IMR-90 (cell line): ENCODE measurements around the gene USP33. TPM values are rescaled to one million over a fixed set of nuclear protein-coding genes. Genes with fewer than 3 reads are reported as not detected.
"Not testable (repeated sequence)": the region's sequence is repeated elsewhere in the genome, so short reads cannot be mapped to it uniquely, and the experiment has no call there.

Experiments used
- ATAC-seq: fragments of 200-7000 bp; cut with Tn5 transposase; 2 replicates; pipeline ENCODE4 v1.9.1; 2020; ENCODE audit warnings: low read depth, mild to moderate bottlenecking, moderate library complexity
- BruUV-seq: library from RNA; stranded (reverse); fragments of 400-500 nt; replicated peaks from 2 replicates; lab custom pipeline; 2021; lab: Mats Ljungman, UMichigan
- CTCF ChIA-PET: fragments of 300-600 bp; formaldehyde crosslinking; extraction: SDS; loops from one replicate; lab custom pipeline; 2021; ENCODE audit warnings: antibody characterized with exemption; lab: Yijun Ruan, JAX
- POLR2A ChIA-PET: fragments of 300-600 bp; sonication (Branson Sonifier 250); formaldehyde crosslinking; loops from one replicate; lab custom pipeline; 2022; ENCODE audit warnings: antibody characterized with exemption; ENCODE audit not compliant: unreplicated experiment; lab: Charles Lee
- DNase-seq: peaks from one replicate; pipeline ENCODE4 v3.0.0; 2013
- H2AFZ ChIP-seq: replicated peaks from 2 replicates; pipeline ENCODE3; 2013; ENCODE audit warnings: low read length, mild to moderate bottlenecking; ENCODE audit not compliant: poor library complexity
- H2AK5ac ChIP-seq: 2 replicates; pipeline ENCODE4 v1.6.1; 2013; ENCODE audit warnings: low read depth, low read length, inconsistent platforms
- H2AK9ac ChIP-seq: replicated peaks from 2 replicates; pipeline ENCODE3; 2013; ENCODE audit warnings: mild to moderate bottlenecking, low read depth, low read length, moderate library complexity; ENCODE audit not compliant: poor library complexity
- H2BK120ac ChIP-seq: 2 replicates; pipeline ENCODE4 v1.6.1; 2013; ENCODE audit warnings: low read depth, low read length, inconsistent platforms
- H2BK15ac ChIP-seq: 3 replicates; pipeline ENCODE4 v1.6.1; 2013; ENCODE audit warnings: low read depth, low read length, inconsistent platforms
- H2BK20ac ChIP-seq: 2 replicates; pipeline ENCODE4 v1.6.1; 2013; ENCODE audit warnings: low read depth, mild to moderate bottlenecking, inconsistent platforms, low read length, moderate library complexity
- H2BK5ac ChIP-seq: 2 replicates; pipeline ENCODE4 v1.6.1; 2013; ENCODE audit warnings: mild to moderate bottlenecking, low read depth, low read length, inconsistent platforms; ENCODE audit not compliant: poor library complexity, severe bottlenecking
- H3K14ac ChIP-seq: replicated peaks from 2 replicates; pipeline ENCODE4 v1.6.1; 2013; ENCODE audit warnings: low read depth, low read length, inconsistent platforms
- H3K18ac ChIP-seq: 2 replicates; pipeline ENCODE4 v1.6.1; 2013; ENCODE audit warnings: low read depth, low read length, control low read depth
- H3K23ac ChIP-seq: 2 replicates; pipeline ENCODE4 v1.6.1; 2013; ENCODE audit warnings: low read depth, low read length, inconsistent platforms
- H3K27ac ChIP-seq: 2 replicates; pipeline ENCODE4 v1.5.1; 2013; ENCODE audit warnings: mild to moderate bottlenecking, control low read depth, low read length; ENCODE audit not compliant: insufficient read depth
- H3K27me3 ChIP-seq: 2 replicates; pipeline ENCODE4 v1.6.1; 2013; ENCODE audit warnings: low read length; ENCODE audit not compliant: control insufficient read depth, insufficient read depth
- H3K36me3 ChIP-seq: 2 replicates; pipeline ENCODE4 v1.6.1; 2013; ENCODE audit warnings: low read length, mixed read lengths; ENCODE audit not compliant: control insufficient read depth, insufficient read depth
- H3K4ac ChIP-seq: 2 replicates; pipeline ENCODE4 v1.6.1; 2013; ENCODE audit warnings: low read depth, low read length, inconsistent platforms
- H3K4me1 ChIP-seq: 2 replicates; pipeline ENCODE4 v1.6.1; 2013; ENCODE audit warnings: low read length, mixed read lengths; ENCODE audit not compliant: control insufficient read depth, insufficient read depth
- H3K4me2 ChIP-seq: 2 replicates; pipeline ENCODE4 v1.6.1; 2013; ENCODE audit warnings: low read depth, mild to moderate bottlenecking, control low read depth, low read length, moderate library complexity
- H3K4me3 ChIP-seq: 2 replicates; pipeline ENCODE4 v1.5.1; 2013; ENCODE audit warnings: low read depth, mild to moderate bottlenecking, control low read depth, low read length, moderate library complexity; ENCODE audit not compliant: insufficient read depth
- H3K56ac ChIP-seq: 2 replicates; pipeline ENCODE4 v1.6.1; 2013; ENCODE audit warnings: low read length, inconsistent platforms; ENCODE audit not compliant: insufficient read depth; ENCODE audit errors: extremely low read depth
- H3K79me1 ChIP-seq, 2 experiments: 2 replicates each; pipeline ENCODE4 v1.6.1; 2013; ENCODE audit warnings: low read length in 2 of 2, inconsistent platforms in 1 of 2, low read depth in 1 of 2
- H3K9ac ChIP-seq: 2 replicates; pipeline ENCODE4 v1.6.1; 2013; ENCODE audit warnings: low read depth, low read length, control low read depth
- H3K9me1 ChIP-seq: 2 replicates; pipeline ENCODE4 v1.6.1; 2013; ENCODE audit warnings: low read length, inconsistent platforms; ENCODE audit not compliant: insufficient read depth
- H3K9me3 ChIP-seq: 2 replicates; pipeline ENCODE4 v1.6.1; 2013; ENCODE audit warnings: low read length; ENCODE audit not compliant: control insufficient read depth, insufficient read depth
- H4K20me1 ChIP-seq: 2 replicates; pipeline ENCODE4 v1.6.1; 2013; ENCODE audit warnings: low read length, inconsistent platforms; ENCODE audit not compliant: insufficient read depth
- H4K5ac ChIP-seq: 2 replicates; pipeline ENCODE4 v1.6.1; 2013; ENCODE audit warnings: mild to moderate bottlenecking, low read depth, low read length, control low read depth
- H4K8ac ChIP-seq, 2 experiments: 2 replicates each; pipeline ENCODE4 v1.6.1; 2013; ENCODE audit warnings: low read depth in 2 of 2, low read length in 2 of 2, control low read depth in 1 of 2, inconsistent platforms in 1 of 2
- H4K91ac ChIP-seq: 2 replicates; pipeline ENCODE4 v1.6.1; 2013; ENCODE audit warnings: low read depth, low read length, inconsistent platforms; ENCODE audit not compliant: insufficient read depth
- WGBS, 2 experiments: methylation state at CpG; one replicate each; pipeline versions ENCODE4 v1.1.5 to v1.1.7; 2013; ENCODE audit warnings: missing lambda C conversion rate in 2 of 2; ENCODE audit not compliant: insufficient read length in 1 of 2; ENCODE audit errors: extremely low coverage in 2 of 2; 5-methylcytosine and 5-hydroxymethylcytosine counted together
- dilution Hi-C: fragments of 300-500 bp; cut with HindIII; formaldehyde crosslinking; loops from one replicate; pipeline ENCODE4 v1.14.3; 2018; ENCODE audit warnings: low sequenced_read_pairs; ENCODE audit not compliant: unreplicated experiment
- in situ Hi-C: fragments of 300-500 bp; cut with MboI; formaldehyde crosslinking; loops from 3 replicates; pipeline ENCODE4 v1.14.3; 2019; ENCODE audit warnings: low sequenced_read_pairs, inconsistent platforms, mixed read lengths
- intact Hi-C: fragments of 100-400 bp; cut with micrococcal nuclease; formaldehyde crosslinking; loops from 2 replicates; pipeline ENCODE4 v1.10.0; 2022
- polyA plus RNA-seq, 3 experiments: library from polyadenylated mRNA; depleted of rRNA; stranded (reverse); fragments of >200 nt; gene quantifications; 2 replicates each; pipeline ENCODE4 v1.2.3, GENCODE V29; 2012; ENCODE audit warnings: low replicate concordance in 1 of 3
- total RNA-seq: library from RNA; depleted of rRNA; stranded (reverse); fragments of >200 nt; gene quantifications from 2 replicates; pipeline ENCODE4 v1.2.3, GENCODE V29; 2012

The USP33 gene
- total and polyA plus RNA-seq, 2 of the 4 experiments (the other 2 are of a cell fraction): 33.7 to 64.5 TPM

GRCh38 chr1:77786093-77786741 lies 26.6 kb upstream of the USP33 start:
- in situ Hi-C loops, H2BK20ac ChIP-seq, H4K91ac ChIP-seq, H3K4ac ChIP-seq, H3K4me1 ChIP-seq, dilution Hi-C loops, H2BK5ac ChIP-seq, H3K4me3 ChIP-seq, ATAC-seq, H3K14ac ChIP-seq, H4K8ac ChIP-seq, H2AFZ ChIP-seq, H2BK15ac ChIP-seq, H3K9me3 ChIP-seq, H4K5ac ChIP-seq, H3K9me1 ChIP-seq, H3K56ac ChIP-seq, H3K27me3 ChIP-seq, H2BK120ac ChIP-seq, DNase-seq, CTCF ChIA-PET, H2AK9ac ChIP-seq, H3K4me2 ChIP-seq, BruUV-seq, POLR2A ChIA-PET, H2AK5ac ChIP-seq, H3K27ac ChIP-seq, H3K23ac ChIP-seq, H3K18ac ChIP-seq, H4K20me1 ChIP-seq, intact Hi-C loops, H3K9ac ChIP-seq: not testable (repeated sequence)
- WGBS, 2 experiments: no CpG with 5 or more reads among the region's 2 CpGs
- peaks cover 21% of the 10 kb centered on the region for H3K36me3 ChIP-seq
- H3K79me1 ChIP-seq: peaks cover 19 to 26% of the 10 kb centered on the region in 2 experiments
